SJCRH30 (cell line): ENCODE results near the gene HEMK1. TPM values are rescaled to one million over a fixed set of nuclear protein-coding genes. Genes with fewer than 3 reads are reported as not detected.

Experiments
- DNase-seq, 2 experiments: peaks; one replicate each; pipeline ENCODE4 v3.0.0-alpha.2; 2015 to 2020
- H3K27ac ChIP-seq: fragments of 250-450 bp; sonication (Bioruptor Pico); 2 replicates; pipeline ENCODE4 v1.5.1; 2020; ENCODE audit warnings: mild to moderate bottlenecking, moderate library complexity
- H3K27me3 ChIP-seq: fragments of 250-450 bp; sonication (Bioruptor Pico); 2 replicates; pipeline ENCODE4 v1.5.1; 2020; ENCODE audit warnings: mild to moderate bottlenecking, moderate library complexity
- H3K36me3 ChIP-seq: fragments of 250-450 bp; sonication (Bioruptor Pico); 2 replicates; pipeline ENCODE4 v1.5.1; 2020; ENCODE audit warnings: mild to moderate bottlenecking, moderate library complexity
- H3K4me1 ChIP-seq: fragments of 250-450 bp; sonication (Bioruptor Pico); 2 replicates; pipeline ENCODE4 v1.5.1; 2020; ENCODE audit warnings: mild to moderate bottlenecking, moderate library complexity
- H3K4me3 ChIP-seq: fragments of 250-450 bp; sonication (Bioruptor Pico); 2 replicates; pipeline ENCODE4 v1.5.1; 2020; ENCODE audit warnings: mild to moderate bottlenecking, moderate library complexity
- H3K9me3 ChIP-seq: fragments of 250-450 bp; sonication (Bioruptor Pico); replicated peaks from 2 replicates; pipeline ENCODE4 v1.5.1; 2020; ENCODE audit warnings: mild to moderate bottlenecking, moderate library complexity
- total RNA-seq: library from RNA; depleted of rRNA; stranded (reverse); fragments of >200 nt; shearing (Covaris generic); gene quantifications from 2 replicates; pipeline ENCODE4 v1.2.3, GENCODE V29; 2014

HEMK1 gene
- total RNA-seq, 1 experiment from 2014 or later: 6.2 TPM

DNA sequence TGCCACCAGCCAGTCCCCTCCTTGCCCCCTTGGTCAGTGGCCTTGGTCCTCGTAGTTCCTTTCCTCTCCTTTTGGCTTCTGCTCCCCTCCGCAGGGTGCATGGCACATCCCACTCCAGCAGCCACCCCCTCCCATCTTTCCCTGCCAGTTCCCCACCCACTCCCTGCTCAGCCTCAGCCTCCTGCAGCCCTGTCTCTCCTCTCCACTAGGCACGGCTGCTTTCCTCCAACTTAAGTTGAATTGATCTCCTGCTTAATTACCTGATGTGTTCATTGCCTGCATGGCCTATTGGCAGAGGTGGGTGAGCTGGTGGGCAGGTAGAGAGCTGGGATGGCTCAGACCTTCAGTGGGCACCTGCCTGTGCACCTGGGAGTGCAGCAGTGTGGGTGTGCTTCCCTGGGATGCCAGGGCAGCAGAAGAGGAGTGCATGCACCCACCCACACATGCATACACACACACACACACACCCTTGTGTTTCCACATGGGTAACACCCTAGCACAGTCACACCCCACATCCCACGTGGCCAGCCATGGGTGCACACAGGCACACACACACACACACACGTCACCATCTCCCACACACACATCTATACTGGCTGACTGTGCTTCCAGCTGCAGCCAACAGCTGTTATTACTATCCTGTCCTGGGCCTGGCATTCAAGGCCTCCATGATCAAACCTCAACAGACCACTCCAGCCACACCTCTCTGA is 32.7 kb upstream of the HEMK1 start:
- Histone ChIP-seq H3K27ac (no peak overlapping the region), H3K9me3 (no peaks in the 10 kb centered on the region), H3K27me3 (peaks cover 23% of the 10 kb centered on the region; the same call in 1 of the 2 replicates), H3K4me1 (no peaks in the 10 kb centered on the region), H3K4me3 (no peak overlapping the region), H3K36me3 (no peaks in the 10 kb centered on the region)
- DNase-seq: no peak

DNA sequence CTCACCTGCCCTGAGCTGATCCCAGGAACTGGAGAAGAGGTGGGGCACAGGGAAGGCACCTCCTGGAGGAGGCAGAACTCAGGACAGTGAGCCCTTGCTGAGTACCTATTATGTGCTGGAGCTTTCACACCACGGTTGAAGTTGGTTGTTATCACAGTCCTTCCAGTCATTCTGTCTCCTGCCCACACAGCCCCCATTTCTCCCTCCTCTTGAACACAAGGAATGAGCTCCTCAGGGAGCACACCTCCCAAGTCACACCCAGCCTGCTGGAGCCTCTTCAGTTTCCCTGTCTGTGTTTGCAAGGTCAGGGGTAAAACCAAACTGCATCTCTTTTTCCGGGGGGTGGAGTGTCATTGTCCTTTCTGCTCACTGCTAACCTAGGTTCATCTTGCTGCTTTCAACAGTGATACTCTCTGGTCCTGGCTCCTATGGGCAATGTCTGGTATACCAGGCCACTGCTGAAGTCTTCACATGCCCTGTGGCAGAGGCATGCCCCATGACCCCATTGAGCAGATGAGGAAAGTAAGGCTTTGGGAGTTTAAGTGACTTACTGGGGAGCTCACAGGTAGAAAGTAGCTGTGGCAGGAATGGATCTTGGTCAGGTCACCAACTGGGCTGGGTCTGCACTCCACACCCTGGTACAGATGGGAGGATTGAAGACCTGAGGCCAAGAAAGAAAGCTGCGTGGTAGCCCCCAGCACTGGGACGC is 31.7 kb upstream of the HEMK1 start:
- Histone ChIP-seq H3K4me3 (no peak overlapping the region), H3K27ac (no peak overlapping the region), H3K36me3 (no peaks in the 10 kb centered on the region), H3K9me3 (no peaks in the 10 kb centered on the region), H3K4me1 (no peaks in the 10 kb centered on the region), H3K27me3 (peaks cover 23% of the 10 kb centered on the region; the same call in 1 of the 2 replicates)
- DNase-seq: no peak

DNA sequence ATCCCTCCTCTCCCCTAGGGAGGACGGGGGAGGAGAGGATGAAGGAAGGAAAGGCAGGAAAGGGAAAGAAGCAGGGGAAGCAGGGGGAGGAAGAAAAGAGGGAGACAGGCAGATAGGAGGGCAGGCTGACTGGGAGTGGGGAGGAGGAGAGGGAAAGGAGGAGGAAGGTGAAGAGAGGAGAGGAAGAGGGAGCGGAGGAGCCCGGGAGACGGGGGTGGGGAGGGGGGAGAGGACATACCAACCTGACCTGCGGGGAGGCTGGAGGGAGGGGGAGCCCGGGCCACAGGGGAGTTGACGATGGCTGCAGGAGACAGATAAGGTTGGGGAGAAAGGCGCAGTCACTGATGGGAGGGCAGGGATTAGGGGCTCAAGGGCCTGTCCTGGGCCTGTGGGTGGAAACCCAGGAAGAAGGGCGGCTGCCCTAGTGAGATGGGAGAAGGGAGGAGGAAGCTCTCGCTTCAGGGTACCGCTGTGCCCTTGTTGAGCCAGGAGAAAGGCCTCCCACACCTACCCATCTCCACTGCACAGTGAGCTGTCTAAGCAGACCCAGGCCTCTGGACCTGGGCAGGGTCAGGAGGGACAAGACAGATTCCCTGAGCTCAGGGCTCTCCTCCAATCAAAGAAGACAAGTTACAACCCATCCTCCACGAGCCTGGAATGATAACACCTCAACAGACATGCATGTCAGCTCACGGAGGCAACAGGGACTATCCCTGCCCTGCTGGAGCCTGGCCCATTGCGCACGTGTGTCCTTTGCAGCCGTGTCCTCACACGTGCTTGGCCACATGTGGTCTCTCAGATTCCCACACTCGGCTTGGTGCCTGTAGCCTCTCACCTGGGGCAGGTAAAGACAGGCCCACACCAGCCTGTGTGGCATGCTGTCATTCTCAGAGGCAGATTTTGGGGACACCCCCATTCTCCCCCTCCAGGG is 29.7 kb upstream of the HEMK1 start:
- H3K36me3 ChIP-seq: no peaks in the 10 kb centered on the region
- H3K27me3 ChIP-seq: peaks cover 22% of the 10 kb centered on the region; the same call in 1 of the 2 replicates
- H3K27ac ChIP-seq: no peak overlapping the region
- DNase-seq: no peak
- H3K9me3 ChIP-seq: no peaks in the 10 kb centered on the region
- no peaks in the 10 kb centered on the region for H3K4me1 ChIP-seq
- H3K4me3 ChIP-seq: no peak overlapping the region

DNA sequence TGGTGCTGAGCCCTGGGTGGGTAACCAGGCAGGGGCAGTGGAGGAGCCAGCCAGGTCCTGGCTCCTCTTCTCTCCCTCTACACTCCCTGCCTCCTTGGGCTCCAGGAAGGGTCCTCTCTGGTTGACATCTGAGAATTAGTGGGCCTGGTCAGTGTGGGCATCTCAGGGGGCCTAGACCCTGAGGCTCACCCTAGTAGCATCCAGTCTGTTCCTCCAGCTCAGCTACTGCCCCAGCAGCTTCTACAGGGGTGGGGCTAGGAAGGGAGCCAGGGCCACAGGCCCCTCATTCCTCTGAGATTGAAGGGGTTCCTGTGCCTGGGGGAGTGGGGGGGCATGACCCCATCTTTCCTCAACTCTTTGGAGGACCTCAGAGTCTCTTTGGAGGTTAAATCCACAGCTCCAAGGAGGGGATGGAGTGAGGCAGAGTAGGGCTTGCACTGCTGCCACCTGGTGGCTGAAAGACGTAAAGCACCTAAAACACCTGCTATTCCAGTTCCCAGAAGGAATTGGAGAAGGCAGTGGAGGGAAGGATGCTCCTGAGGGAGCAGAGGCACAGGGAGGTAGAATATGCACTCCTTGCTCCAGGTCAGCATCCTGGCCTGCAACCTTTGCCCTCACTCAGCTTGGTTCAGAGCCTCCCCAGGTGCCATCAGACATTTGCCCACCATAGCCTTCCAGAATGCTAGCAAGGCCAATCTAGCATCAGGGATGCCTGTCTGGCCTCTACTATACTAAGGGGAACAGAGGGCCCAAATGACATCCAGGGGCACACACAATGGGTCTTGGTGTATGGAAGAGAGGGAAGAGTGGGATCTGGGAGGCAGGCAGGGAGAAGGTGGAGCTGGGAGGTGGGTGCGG is 26.9 kb upstream of the HEMK1 start:
- H3K4me3 ChIP-seq: no peak overlapping the region
- no peaks in the 10 kb centered on the region for H3K9me3 ChIP-seq
- no peaks in the 10 kb centered on the region for H3K4me1 ChIP-seq
- no peak overlapping the region for H3K27ac ChIP-seq
- DNase-seq: peak; percentile 44 to 80
- peaks cover 7% of the 10 kb centered on the region; the same call in 1 of the 2 replicates for H3K27me3 ChIP-seq
- no peaks in the 10 kb centered on the region for H3K36me3 ChIP-seq

DNA sequence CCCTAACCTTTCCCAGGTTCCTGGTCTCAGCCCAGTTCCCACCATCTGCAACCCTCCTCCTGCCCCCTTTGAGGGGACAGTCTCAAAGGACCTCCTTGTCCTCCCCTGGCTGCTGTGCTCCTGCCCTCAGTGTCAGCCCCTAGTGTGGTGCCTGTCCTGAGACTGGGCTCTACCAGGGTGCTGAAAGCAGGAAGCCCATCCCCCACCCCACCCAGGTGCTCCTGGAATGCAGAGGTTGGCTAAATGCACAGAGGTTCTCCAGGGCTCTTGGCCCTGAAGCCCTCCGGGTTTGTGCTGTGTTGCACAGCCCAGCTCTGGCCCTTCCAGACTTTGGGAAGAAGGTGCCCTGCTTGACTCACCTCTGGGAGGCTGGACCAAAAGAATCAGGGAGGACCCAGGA is 23.5 kb upstream of the HEMK1 start:
- H3K4me1 ChIP-seq: no peaks in the 10 kb centered on the region
- H3K4me3 ChIP-seq: no peak overlapping the region

DNA sequence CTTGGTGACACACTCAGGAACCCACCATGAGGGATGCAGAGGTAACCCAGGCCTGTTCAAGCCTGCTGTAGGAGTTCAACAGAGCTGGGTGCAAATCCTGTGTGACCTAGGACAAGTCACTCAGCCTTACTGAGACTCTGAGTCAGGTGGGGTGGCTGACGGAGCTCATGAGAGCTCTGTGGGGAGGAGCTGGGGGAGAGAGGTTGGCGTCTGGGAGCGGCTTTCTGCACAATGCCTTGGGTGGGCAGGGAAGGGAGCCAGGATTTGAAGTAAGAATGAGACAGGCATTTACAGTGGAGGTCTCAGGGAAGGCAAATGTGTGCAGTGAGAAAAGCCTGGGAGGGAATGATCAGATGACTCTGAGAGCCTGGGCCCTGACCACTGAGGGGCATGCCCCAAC is 20.1 kb upstream of the HEMK1 start:
- H3K9me3 ChIP-seq: no peaks in the 10 kb centered on the region
- no peak for DNase-seq
- H3K4me3 ChIP-seq: no peak overlapping the region
- H3K36me3 ChIP-seq: no peaks in the 10 kb centered on the region
- no peak overlapping the region for H3K27ac ChIP-seq
- no peaks in the 10 kb centered on the region for H3K4me1 ChIP-seq
- 0 out of 2 replicates have a peak, but pooled peaks cover 4% of the 10 kb centered on the region for H3K27me3 ChIP-seq

More for the DNA sequence above, 23.5 kb upstream of the HEMK1 start:
- no peaks in the 10 kb centered on the region for H3K36me3 ChIP-seq
- H3K9me3 ChIP-seq: no peaks in the 10 kb centered on the region
- no peak for DNase-seq
- no peaks in the 10 kb centered on the region; the same call in 1 of the 2 replicates for H3K27me3 ChIP-seq
- no peak overlapping the region for H3K27ac ChIP-seq

DNA sequence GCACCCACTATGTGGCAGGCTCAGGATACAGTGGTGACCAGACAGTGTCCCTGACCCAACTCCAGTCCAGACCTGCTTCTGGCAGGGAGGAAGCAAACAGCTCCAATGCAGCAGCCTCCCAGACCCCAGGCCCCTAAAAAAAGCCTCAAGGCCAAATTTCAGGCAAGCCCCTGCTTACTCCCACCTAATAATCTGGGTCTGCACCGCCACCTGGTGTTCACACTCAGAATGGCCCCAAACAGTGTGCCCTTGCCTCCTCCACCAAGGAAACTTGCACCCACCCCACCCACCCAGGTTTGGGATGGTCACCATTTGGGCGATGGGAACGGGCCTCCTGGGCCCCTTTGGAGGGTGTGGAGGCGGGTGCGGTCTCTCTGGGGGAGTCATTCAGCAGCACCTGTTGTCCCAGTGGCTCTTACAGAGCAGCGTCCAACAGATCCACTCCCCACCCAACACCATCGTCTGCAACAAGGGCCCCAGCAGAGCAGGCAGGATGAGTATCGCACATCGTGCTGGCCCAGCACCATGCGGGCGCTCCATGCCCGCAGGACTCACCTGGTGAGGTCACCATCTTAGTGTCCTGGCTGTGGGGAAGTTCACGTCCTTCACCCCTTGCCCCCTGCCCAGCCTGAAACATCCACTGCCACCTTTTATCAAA is 19.1 kb upstream of the HEMK1 start:
- Histone ChIP-seq H3K4me3 (no peak overlapping the region), H3K9me3 (no peaks in the 10 kb centered on the region), H3K27ac (no peak overlapping the region), H3K4me1 (no peaks in the 10 kb centered on the region), H3K36me3 (no peaks in the 10 kb centered on the region), H3K27me3 (0 out of 2 replicates have a peak, but pooled peaks cover 4% of the 10 kb centered on the region)
- peak; percentile 45 to 77 for DNase-seq

DNA sequence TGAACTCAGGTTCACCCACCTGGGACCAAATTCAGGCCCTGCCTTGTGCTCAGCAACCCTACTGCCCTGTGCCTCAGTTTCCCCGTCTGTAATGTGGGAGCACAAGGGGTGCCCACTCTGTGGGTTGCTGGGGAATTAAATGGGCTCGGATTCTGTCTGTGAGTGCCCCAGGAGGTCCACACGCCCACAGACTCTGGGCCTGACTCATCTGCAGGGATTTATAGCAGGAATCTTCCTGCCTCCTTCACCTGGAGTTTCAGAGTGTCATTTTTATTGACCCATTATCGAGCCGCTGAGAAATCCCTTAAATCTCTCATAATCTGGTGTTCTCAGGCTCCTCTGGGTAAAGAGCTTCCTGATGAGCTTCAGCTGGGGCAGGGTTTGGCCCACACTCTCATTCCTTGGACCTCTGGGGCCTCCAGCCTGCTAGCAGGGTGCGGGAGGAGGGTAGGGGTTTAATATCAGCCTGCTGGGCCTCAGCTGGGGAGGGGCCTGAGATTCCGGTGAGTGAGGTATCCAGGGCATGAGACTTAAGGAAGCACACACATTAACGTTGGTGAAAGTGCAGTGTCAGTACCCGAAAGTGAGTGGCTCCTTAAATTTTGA is 18.2 kb upstream of the HEMK1 start:
- H3K27me3 ChIP-seq: 0 out of 2 replicates have a peak, but pooled peaks cover 4% of the 10 kb centered on the region

DNA sequence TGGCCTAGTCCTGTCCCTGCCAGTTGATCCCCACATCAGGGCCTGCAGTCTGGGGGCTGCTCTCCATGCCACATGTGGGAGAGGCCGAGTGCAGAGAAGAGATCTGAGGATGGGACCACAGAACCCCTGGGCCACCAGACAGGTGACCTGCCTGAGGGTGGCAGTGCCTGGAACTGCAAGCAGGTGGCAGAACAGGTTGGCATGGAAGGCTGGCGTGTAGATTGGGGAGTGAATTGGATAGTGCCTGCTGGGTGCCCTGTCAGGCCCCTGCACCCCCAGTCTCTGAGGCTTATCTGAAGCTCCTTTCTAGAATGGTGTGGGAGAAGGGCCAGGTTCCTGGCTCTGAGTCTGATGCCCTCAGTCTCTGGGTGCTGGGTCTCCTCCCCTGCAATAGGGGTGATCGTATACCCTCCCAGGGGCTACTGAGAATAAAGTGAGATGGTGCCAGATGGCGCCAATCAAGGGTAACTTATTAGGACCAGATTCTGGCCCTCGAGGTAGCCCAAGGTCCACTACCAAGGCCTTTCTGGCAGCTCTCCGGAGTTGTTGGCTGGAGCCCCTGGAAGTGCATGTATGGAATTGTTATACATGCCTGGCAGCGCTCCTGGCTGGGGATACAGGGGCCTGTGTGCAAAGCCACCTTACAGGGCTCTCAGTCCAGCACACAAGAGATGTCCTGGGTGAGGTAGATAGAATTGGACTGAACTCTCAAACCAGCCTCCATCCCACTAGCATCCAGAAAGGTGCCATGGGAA is 17.5 kb upstream of the HEMK1 start:
- H3K27ac ChIP-seq: no peak overlapping the region
- H3K4me3 ChIP-seq: no peak overlapping the region
- no peaks in the 10 kb centered on the region for H3K4me1 ChIP-seq
- no peak for DNase-seq
- no peaks in the 10 kb centered on the region for H3K36me3 ChIP-seq
- H3K27me3 ChIP-seq: 0 out of 2 replicates have a peak, but pooled peaks cover 4% of the 10 kb centered on the region
- no peaks in the 10 kb centered on the region for H3K9me3 ChIP-seq

More for the DNA sequence above, 18.2 kb upstream of the HEMK1 start:
- Histone ChIP-seq H3K4me3 (no peak overlapping the region), H3K9me3 (no peaks in the 10 kb centered on the region), H3K4me1 (no peaks in the 10 kb centered on the region), H3K36me3 (no peaks in the 10 kb centered on the region), H3K27ac (no peak overlapping the region)
- DNase-seq: no peak

DNA sequence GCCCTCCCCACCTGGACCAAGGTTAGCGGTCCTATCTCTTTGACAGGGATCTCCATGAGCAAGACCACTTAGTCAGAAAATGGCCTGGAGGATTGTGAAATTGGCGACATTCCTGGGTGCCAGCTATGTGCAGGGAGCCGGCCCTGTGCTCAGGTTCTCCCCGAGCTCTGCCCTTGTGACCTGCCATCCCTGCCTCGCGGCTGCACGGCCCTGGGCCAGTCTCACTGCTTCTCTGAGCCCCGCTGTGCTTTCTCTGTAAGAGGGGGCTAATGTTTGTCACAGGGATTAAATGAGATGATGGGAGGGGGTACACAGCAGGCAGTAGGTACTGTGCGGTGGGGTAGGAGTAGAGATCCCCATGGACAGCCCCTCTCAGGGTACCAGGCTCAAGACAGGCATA is 16.7 kb upstream of the HEMK1 start:
- H3K4me3 ChIP-seq: no peak overlapping the region
- H3K27ac ChIP-seq: no peak overlapping the region
- 0 out of 2 replicates have a peak, but pooled peaks cover 4% of the 10 kb centered on the region for H3K27me3 ChIP-seq
- no peaks in the 10 kb centered on the region for H3K9me3 ChIP-seq
- H3K4me1 ChIP-seq: no peaks in the 10 kb centered on the region
- H3K36me3 ChIP-seq: no peaks in the 10 kb centered on the region
- no peak for DNase-seq

DNA sequence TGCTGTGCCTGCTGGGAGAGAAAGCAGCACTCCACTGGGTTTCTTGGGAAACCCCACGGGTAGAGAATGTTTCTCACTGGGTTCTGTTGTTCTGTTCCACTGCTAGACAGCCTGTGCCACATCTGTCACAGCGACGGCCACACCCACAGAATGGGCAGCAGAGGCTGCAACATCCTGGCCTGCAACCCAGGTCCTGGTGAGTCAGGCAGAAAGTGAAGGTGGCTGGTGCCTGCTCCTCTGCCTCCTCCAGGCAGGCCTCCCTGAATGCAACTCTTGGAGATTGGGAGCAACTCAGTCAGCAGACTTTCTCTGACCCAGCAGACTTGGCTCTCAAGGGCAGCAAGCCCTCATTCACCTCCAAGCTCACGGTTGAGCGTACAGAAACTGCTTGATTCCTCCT is 14.8 kb upstream of the HEMK1 start:
- no peaks in the 10 kb centered on the region for H3K9me3 ChIP-seq
- DNase-seq: no peak
- no peaks in the 10 kb centered on the region for H3K36me3 ChIP-seq
- no peak overlapping the region for H3K27ac ChIP-seq
- H3K4me3 ChIP-seq: no peak overlapping the region
- 0 out of 2 replicates have a peak, but pooled peaks cover 4% of the 10 kb centered on the region for H3K27me3 ChIP-seq
- H3K4me1 ChIP-seq: no peaks in the 10 kb centered on the region

DNA sequence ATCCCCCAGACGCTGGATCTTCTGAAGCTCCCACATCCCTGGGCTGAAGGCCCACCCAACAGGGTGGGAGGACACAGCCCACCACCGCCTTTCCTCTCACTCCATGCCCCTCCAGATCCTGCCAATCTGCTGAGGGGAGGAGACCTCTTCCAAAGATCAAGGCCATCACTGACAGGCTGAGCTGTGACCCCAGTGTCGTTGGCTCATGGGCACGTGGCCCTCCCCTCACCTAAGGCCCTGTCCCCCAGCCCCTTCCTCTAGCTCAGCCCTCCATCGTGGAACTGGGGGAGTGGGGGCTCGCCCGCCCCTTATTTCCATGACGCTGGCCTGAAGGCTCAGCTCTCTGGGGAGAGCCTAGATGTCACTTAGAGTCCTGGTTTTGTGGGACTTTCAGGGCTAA is 12.2 kb upstream of the HEMK1 start:
- Histone ChIP-seq H3K36me3 (no peaks in the 10 kb centered on the region), H3K4me1 (no peaks in the 10 kb centered on the region), H3K4me3 (no peak overlapping the region), H3K27me3 (peaks cover 4% of the 10 kb centered on the region; the same call in 1 of the 2 replicates), H3K27ac (no peak overlapping the region), H3K9me3 (no peaks in the 10 kb centered on the region)
- DNase-seq: no peak
